ENCODE data around the gene CDCA4. TPM values are rescaled to one million over a fixed set of nuclear protein-coding genes. Genes with fewer than 3 reads are reported as not detected.

The CDCA4 gene
- total RNA-seq, 1 donor from 2014 or later: 46.9 TPM

DNA sequence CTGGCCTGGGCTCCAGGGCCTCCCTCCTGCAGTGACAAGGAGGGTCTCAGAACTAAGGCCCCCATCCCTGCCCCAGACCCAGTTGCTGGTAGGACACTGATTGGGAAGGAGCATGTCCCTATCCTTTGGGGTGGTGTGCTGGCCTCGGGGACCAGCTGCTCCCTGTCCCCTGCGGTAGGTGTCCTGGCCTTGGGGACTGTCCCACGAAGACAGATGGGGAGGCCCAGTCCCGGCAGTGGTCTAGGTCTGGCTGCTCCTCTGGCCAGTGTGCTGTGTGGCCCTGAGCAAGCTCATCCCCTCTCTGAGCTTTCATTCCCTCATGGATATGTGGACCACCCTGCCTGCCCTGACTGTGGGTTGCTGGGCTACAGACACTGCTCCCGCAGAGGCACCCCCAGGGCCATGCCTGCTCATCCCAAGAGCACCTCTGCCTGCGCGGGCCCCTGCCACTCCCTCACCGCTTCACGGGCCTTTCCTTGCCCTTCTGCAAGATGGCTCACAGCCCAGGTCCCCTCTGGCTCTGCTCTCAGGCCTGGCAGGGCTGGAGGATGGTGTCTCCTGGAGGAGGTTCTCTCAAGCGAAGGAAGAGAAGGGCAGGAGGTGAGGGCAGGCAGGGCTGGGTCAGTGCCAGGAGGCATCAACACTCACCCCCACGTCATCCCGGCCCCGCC, 55.2 kb downstream of the CDCA4 start:
- no peak for DNase-seq (ENCODE audit: low read depth)
- no peak overlapping the region for H3K4me3 ChIP-seq (ENCODE audit: low read depth, low read length)
- TF ChIP-seq, protein P1, sequence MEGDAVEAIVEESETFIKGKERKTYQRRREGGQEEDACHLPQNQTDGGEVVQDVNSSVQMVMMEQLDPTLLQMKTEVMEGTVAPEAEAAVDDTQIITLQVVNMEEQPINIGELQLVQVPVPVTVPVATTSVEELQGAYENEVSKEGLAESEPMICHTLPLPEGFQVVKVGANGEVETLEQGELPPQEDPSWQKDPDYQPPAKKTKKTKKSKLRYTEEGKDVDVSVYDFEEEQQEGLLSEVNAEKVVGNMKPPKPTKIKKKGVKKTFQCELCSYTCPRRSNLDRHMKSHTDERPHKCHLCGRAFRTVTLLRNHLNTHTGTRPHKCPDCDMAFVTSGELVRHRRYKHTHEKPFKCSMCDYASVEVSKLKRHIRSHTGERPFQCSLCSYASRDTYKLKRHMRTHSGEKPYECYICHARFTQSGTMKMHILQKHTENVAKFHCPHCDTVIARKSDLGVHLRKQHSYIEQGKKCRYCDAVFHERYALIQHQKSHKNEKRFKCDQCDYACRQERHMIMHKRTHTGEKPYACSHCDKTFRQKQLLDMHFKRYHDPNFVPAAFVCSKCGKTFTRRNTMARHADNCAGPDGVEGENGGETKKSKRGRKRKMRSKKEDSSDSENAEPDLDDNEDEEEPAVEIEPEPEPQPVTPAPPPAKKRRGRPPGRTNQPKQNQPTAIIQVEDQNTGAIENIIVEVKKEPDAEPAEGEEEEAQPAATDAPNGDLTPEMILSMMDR (conservative IDR thresholded peaks at IDR 0.05; ENCODE audit: low read depth, low read length): no peak

DNA sequence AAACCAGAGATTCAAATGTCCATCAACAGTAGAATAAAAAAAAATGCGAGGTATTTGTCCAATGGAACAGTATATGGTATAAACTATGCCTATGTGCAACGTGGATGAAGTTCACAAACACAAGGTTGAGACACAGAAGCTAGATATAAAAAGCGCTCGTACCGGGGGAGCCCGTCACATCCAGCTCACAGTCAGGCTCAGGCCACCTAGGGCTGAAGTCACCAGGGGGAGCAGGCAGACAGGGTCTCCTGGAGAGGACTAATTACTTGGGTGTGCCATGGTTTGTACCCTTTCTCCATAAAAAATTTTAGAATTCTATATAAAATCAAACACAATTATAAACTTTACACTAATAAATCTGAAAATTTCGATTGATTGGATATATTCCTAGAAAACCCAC, 56.3 kb downstream of the CDCA4 start:
- no peak overlapping the region for H3K4me3 ChIP-seq (ENCODE audit: low read depth, low read length)
- TF ChIP-seq, protein P1 (conservative IDR thresholded peaks at IDR 0.05; ENCODE audit: low read depth, low read length): no peak
- DNase-seq (ENCODE audit: low read depth): no peak

Other genes starting within 250 kb of the CDCA4 start
- gene AKT1, start 225.3 kb downstream of the CDCA4 start, total RNA-seq: 162 and 203 TPM in 2 replicates
- gene ZBTB42, start 220.0 kb downstream of the CDCA4 start, total RNA-seq: 5.4 and 7.8 TPM in 2 replicates
- gene CEP170B, start 155.8 kb downstream of the CDCA4 start, total RNA-seq: 28.9 and 30.9 TPM in 2 replicates
- gene PLD4, start 96.2 kb downstream of the CDCA4 start, total RNA-seq: not detected in 2 replicates
- gene AHNAK2, start 42.7 kb downstream of the CDCA4 start, total RNA-seq: 16.6 and 20.8 TPM in 2 replicates
- 4.5 and 5.0 TPM in 2 replicates for gene CLBA1, start 35.3 kb downstream of the CDCA4 start, total RNA-seq
- gene GPR132, start 44.3 kb upstream of the CDCA4 start, total RNA-seq: 0.29 and 0.43 TPM in 2 replicates
- gene JAG2, start 147.7 kb upstream of the CDCA4 start, total RNA-seq: 4.1 and 5.7 TPM in 2 replicates
- gene NUDT14, start 160.2 kb upstream of the CDCA4 start, total RNA-seq: 23.0 and 30.2 TPM in 2 replicates
- 39.4 and 64.1 TPM in 2 replicates for gene BTBD6, start 227.4 kb upstream of the CDCA4 start, total RNA-seq